Upper lobe of left lung (tissue), 4 donors: ENCODE results near the gene AFTPH.

ENCODE experiments used
- CTCF ChIP-seq, 6 experiments: fragments of 450-650 bp in 4 of 6; fragments of 200-600 bp in 2 of 6; sonication (generic) in 2 of 6; IDR thresholded peaks; one replicate each; pipeline ENCODE4 v1.5.1; 2016 to 2019; ENCODE audit warnings: antibody characterized with exemption in 6 of 6
- EP300 ChIP-seq, 4 donors: sonication (generic); formaldehyde crosslinking; IDR thresholded peaks; one replicate each; pipeline ENCODE4 v1.5.1; 2017; ENCODE audit warnings: antibody characterized with exemption in 4 of 4, control low read depth in 2 of 4
- POLR2A ChIP-seq, 4 donors: fragments of 450-650 bp; IDR thresholded peaks; one replicate each; pipeline ENCODE4 v1.5.1; 2016 to 2017; ENCODE audit warnings: antibody characterized with exemption in 4 of 4, mild to moderate bottlenecking in 2 of 4

DNA sequence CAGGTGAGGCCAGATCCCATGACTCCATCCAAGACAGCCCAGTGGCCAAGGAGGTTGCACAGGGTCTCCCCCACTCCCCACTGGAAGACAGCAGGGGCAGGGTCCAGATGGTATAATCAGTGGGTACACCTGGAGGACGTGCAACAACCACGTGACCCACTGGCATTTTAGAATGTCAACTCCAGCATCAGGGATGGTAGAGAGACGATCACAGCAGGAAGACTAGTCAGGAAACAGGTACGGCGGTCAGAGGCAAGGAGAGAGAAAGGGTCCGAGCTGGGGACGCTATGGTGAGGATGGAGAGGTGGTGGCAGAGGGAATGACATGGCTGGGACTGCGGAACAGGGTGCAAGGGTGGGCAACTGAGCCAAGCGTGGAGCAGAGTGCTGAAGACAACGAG is 106.6 kb downstream of the AFTPH start:
- TF ChIP-seq POLR2A (IDR thresholded peaks at IDR 0.05), result no peak
- no peak for TF ChIP-seq CTCF (IDR thresholded peaks at IDR 0.05)
- no peak for TF ChIP-seq EP300 (IDR thresholded peaks at IDR 0.05)
